PFSK-1 (cell line): ENCODE measurements around the gene PARD6G.

Experiments used
- FOXP2 ChIP-seq: optimal IDR thresholded peaks from 2 replicates; pipeline ENCODE3; 2011; ENCODE audit warnings: borderline replicate concordance, control low read depth, inconsistent platforms; ENCODE audit not compliant: insufficient read depth; ENCODE audit errors: extremely low read length, extremely low read depth
- POLR2AphosphoS5 ChIP-seq: IDR thresholded peaks from 2 replicates; pipeline ENCODE4 v1.6.1; 2012; ENCODE audit warnings: low read depth, mild to moderate bottlenecking, control low read depth, low read length, moderate library complexity
- SIN3A ChIP-seq: IDR thresholded peaks from 2 replicates; pipeline ENCODE4 v1.6.1; 2012; ENCODE audit warnings: mild to moderate bottlenecking, low read length, moderate library complexity, borderline replicate concordance; ENCODE audit not compliant: insufficient read depth
- TAF1 ChIP-seq: IDR thresholded peaks from 2 replicates; pipeline ENCODE4 v1.6.1; 2012; ENCODE audit warnings: low read length, control low read depth, borderline replicate concordance; ENCODE audit not compliant: insufficient read depth
- TF ChIP-seq, protein P1 (sequence below), 2 experiments: IDR thresholded peaks; 2 replicates each; pipeline versions ENCODE4 v1.6.1 to v1.8.0; 2011 to 2012; ENCODE audit warnings: low read depth in 2 of 2, low read length in 2 of 2, control low read depth in 1 of 2, inconsistent platforms in 1 of 2, mild to moderate bottlenecking in 1 of 2, moderate library complexity in 1 of 2; ENCODE audit not compliant: insufficient read depth in 1 of 2

The PARD6G gene

DNA sequence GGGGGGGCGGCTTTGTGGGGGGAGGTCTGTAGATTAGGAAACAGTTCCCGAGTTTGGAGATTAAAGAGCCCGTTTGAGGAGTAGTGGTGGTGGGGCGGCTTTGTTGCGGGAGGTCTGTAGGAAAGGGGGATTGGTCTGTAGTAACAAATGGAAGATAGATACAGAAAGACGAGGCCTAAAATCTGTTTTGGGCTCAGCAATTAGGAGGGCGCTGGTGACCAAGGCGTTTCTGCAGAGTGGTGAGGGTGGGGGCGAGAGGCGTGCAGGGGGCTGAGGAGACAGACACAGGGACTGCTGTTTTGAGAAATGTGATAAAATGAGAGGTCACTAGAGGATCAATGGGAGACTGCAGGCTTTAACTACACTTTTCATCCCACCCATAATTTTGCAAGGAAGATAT is 139.9 kb downstream of the PARD6G start:
- no peak for TF ChIP-seq POLR2AphosphoS5
- TF ChIP-seq, protein P1, sequence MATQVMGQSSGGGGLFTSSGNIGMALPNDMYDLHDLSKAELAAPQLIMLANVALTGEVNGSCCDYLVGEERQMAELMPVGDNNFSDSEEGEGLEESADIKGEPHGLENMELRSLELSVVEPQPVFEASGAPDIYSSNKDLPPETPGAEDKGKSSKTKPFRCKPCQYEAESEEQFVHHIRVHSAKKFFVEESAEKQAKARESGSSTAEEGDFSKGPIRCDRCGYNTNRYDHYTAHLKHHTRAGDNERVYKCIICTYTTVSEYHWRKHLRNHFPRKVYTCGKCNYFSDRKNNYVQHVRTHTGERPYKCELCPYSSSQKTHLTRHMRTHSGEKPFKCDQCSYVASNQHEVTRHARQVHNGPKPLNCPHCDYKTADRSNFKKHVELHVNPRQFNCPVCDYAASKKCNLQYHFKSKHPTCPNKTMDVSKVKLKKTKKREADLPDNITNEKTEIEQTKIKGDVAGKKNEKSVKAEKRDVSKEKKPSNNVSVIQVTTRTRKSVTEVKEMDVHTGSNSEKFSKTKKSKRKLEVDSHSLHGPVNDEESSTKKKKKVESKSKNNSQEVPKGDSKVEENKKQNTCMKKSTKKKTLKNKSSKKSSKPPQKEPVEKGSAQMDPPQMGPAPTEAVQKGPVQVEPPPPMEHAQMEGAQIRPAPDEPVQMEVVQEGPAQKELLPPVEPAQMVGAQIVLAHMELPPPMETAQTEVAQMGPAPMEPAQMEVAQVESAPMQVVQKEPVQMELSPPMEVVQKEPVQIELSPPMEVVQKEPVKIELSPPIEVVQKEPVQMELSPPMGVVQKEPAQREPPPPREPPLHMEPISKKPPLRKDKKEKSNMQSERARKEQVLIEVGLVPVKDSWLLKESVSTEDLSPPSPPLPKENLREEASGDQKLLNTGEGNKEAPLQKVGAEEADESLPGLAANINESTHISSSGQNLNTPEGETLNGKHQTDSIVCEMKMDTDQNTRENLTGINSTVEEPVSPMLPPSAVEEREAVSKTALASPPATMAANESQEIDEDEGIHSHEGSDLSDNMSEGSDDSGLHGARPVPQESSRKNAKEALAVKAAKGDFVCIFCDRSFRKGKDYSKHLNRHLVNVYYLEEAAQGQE (IDR thresholded peaks at IDR 0.05; ENCODE audit: insufficient read depth in 1 of 2, low read depth in 2 of 2, low read length in 2 of 2), result no peak
- TF ChIP-seq TAF1, result no peak
- TF ChIP-seq SIN3A, result no peak
- no peak for TF ChIP-seq FOXP2
